ENCODE data around the gene GMPS. TPM values are rescaled to one million over a fixed set of nuclear protein-coding genes. Genes with fewer than 3 reads are reported as not detected.
"Not testable (repeated sequence)": the region's sequence is repeated elsewhere in the genome, so short reads cannot be mapped to it uniquely, and the experiment has no call there.

The GMPS gene
- total RNA-seq, 1 donor from 2014 or later = 25.5 TPM

DNA sequence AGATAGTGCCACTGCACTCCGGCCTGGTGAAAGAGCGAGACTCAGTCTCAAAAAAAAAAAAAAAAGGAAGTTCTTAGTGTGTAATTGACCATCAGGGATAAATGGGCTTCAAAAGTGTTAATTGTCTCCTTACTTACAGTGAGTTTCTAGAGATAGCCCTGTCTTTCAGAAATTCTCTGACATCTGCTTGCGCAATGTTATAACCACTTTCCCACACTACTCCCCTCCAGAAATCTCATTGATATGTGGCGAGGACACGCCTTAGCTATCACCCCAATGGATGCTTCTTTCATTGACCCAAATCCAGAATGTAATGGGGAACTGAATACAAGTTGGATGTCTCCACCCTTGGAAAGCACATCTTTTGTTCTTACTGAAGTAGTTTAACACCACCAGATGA, 70.9 kb downstream of the GMPS start:
- DNase-seq (ENCODE audit: low read depth, low spot score) = no peak

DNA sequence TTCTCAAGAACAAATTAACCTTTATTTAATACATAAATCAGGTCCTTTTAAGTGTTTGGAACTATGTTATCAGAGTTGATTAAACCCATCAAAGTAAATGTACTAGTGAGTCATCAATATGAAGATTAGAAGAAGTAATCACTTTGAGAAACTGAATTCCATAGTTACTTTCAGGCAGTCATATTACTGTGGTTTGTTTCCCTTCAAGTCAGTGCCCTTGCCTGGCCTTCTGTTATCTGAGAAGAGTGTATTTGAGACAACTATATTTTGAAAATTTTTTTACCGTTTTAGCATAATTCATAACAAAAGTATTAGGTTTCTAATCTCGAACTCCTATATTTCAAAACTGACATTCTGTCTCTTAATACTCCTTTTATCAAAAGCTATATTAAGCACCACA, 73.6 kb downstream of the GMPS start:
- DNase-seq (ENCODE audit: low read depth, low spot score) = no peak

DNA sequence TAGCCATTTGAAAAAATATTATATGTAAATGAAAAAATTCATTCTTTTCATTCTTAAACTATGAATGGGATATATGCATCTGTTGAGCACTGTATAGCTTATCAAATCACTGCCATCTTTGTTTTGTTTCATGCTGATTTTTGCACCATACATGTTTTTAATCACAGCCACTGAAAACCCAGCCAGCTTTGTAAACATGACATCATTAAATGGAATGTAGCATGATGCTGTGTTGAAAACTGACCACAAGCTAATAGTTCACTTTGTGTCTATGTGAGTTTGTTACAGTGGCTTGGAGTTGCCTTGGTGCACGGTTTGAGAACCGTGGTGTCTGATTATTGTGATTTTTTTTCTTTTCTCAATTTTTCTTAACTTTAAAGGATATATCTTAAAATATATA, 75.7 kb downstream of the GMPS start:
- DNase-seq (ENCODE audit: low read depth, low spot score) = no peak

DNA sequence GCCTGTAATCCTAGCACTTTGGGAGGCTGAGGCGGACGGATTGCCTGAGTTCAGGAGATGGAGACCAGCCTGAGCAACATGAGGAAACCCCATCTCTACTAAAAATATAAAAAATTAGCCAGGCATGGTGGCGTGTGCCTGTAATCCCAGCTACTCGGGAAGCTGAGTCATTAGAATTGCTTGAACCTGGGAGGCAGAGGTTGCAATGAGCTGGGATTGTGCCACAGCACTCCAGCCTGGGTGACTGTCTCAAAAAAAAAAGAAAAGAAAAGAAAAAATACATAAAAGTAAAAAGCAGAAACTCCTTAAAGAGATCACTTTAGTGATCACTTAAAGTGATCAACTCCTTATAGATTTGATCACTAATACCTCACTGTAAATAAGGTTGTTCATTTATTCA, 78.0 kb downstream of the GMPS start:
- DNase-seq (ENCODE audit: low read depth, low spot score) = no peak

DNA sequence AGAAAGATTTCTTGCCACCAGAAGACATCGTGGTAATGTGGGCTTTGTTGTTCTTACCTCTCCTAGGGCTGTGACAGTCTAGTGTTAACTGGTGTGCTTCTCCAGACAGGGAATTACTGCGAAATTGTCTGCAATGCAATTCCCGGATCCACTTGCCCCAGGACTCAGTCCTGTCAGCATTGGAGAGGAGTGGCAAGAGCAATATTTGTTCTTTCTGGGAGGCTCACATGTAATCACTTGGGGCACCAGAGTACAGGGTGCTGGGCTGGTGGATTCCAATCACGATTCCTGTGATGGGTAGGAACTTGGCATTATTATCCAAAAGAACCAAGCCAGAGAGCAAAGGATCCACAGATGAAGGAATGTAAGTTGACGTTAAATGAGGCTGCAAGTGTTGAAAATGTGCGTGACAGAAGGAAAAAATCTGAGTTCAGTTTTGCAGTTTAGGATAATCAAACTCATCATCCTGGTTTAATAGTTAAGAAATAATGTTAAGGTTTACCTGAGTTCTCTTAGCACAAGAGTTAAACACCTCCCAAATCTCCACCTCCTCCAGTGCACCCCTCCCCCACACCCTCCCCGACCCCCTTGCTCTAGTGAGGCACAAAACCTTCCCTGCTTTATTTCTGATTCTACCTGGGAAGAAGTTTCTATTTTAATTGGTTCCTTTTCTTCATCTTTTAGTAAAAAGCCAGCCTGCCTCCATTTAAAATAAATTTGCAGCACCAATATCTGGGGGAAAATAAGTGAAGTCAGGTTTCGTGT, 79.2 kb downstream of the GMPS start:
- no peak for DNase-seq (ENCODE audit: low read depth, low spot score)

DNA sequence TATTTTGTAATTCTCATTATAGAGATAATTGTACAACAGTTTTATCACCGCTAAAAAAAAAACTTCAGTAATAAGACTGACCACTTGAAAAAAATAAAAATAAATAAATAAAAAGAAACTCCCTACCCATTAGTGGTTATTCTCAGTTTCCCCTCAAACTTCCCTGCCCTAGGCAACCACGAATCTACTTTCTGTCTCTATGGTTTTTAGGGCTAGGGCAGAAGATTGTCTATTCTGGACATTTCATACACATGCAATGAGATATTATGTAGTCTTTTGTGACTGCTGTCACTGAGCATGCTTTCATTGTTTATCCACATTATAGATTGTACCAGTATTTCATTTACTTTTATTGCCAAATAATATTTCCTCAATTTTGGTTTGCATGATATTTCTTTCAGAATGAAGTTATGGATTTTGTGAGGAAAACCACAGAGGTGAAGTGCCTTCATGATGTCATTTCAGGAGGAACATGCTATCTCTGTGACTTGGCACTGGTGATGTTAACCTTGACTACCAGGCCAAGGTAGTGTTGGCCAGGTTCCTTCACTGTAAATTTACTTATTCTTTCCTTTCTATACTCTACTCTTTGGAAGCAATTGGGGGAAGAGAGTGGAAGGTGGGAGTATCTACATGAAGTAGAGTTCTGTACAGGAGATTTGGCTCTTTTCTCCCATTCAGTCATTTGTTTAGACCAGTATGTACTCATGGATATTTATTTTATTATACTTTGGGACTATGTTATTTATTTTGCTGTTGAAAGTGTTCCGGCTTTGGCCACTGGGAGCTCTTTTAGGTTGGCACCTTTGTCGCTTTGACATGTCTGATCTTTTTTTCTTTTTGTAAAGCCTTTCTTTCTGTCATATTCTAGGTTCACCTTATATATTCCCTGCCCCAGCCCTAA, 86.3 kb downstream of the GMPS start:
- no peak for DNase-seq (ENCODE audit: low read depth, low spot score)

DNA sequence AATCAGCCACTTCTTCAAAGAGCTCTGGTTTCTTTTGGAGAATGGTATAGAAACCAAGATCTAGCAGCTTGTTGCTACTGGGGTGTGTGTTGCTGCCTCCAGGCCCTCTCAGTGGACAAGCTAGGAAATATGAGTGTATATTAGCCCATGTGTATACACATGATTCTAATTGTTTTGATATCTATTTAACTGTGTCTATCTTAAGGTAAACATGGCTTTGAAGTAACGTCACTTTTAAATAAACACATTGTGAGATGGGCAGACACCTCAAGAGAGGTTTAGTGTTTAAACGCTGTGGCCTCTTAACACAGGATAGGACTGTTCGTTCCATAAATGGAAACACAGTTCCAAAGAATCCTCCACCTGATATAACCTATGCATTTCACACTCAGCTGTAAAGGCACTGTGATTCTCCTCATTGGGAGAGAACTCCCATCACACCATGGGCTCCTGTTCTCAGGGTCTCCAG, 87.0 kb downstream of the GMPS start:
- no peak for DNase-seq (ENCODE audit: low read depth, low spot score)

DNA sequence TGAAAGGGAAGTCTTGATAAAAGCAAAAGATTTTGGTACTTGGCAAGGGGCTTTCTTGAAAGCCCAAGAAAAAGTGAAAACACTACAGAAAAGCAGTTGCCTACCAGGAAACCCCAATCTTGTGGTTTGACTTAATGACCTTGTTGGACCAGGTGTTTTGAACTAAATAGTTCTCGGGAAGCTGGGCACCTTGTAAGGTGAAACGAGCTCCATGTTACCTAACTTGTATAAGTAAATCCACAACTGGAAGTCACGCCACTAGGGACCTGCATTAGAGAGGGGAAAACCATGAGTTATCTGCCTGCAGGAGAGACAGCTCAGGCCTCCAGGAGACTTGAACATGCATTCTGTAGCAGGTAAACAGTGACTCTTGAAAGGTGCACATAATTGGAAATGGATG, 88.2 kb downstream of the GMPS start:
- DNase-seq (ENCODE audit: low read depth, low spot score) = no peak

DNA sequence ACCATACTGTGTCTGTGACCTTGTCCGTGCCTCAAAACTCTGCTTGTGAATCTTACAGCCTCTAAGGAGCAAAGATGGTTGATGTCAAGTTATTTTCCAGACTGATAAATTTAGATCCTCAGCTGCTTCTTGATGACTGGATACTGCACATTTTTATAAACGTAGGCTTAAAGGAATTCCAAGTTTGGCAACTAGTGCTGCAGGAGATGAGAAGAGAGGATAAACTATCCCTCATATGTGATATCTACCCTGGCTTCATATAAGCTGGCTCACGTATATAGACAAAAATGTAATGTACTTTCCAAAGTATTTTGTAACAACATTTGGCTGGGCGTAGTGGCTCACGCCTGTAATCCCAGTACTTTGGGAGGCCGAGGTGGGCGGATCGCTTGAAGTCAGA, 89.6 kb downstream of the GMPS start:
- no peak for DNase-seq (ENCODE audit: low read depth, low spot score)

DNA sequence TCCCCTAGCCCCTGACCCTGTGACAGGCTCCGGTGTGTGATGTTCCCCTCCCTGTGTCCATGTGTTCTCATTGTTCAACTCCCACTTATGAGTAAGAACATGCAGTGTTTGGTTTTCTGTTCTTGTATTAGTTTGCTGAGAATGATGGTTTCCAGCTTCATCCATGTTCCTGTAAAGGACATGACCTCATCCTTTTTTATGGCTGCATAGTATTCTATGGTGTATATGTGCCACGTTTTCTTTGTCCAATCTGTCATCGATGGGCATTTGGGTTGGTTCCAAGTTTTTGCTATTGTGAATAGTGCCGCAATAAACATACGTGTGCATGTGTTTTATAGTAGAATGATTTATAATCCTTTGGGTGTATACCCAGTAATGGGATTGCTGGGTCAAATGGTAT, 90.6 kb downstream of the GMPS start:
- not testable (repeated sequence) for DNase-seq (ENCODE audit: low read depth, low spot score)

DNA sequence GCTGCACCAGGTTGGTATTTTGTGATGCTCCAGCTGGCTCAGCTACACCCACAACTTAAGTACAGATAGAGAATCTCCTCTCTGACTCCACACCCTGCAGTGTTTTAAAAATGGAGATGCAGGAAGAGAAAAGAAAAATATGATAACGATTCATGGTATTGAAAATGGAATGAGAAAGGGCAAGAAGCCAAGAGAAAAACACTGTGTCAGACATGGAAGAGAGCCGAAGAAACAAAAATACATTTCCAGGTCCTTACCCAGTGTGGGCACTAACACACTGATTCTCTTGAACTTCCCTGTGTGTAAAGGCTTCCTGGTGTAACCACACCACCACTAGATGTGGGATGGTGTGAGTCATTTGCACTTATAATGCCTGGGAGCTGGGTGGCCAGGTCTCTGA, 93.1 kb downstream of the GMPS start:
- DNase-seq (ENCODE audit: low read depth, low spot score) = no peak

DNA sequence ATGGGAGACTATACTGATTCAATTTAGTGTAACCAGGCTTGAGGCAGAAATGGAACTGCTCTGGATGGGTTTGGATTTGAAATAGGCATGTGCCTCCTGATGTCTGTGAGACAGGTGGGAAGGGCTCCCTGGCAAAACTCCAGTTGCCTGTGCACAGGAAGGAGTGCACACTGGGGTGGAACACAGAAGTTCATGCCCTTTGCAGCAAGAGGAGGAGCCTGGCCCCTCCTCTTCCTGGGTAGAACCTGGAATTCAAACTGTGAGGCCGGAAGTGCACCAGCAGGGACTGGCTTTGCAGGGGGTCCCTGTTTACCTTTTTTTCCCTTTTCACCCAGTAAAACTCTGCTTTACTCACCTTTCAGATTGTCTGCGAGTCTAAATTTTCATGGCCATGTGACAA, 99.9 kb downstream of the GMPS start:
- no peak for DNase-seq (ENCODE audit: low read depth, low spot score)

DNA sequence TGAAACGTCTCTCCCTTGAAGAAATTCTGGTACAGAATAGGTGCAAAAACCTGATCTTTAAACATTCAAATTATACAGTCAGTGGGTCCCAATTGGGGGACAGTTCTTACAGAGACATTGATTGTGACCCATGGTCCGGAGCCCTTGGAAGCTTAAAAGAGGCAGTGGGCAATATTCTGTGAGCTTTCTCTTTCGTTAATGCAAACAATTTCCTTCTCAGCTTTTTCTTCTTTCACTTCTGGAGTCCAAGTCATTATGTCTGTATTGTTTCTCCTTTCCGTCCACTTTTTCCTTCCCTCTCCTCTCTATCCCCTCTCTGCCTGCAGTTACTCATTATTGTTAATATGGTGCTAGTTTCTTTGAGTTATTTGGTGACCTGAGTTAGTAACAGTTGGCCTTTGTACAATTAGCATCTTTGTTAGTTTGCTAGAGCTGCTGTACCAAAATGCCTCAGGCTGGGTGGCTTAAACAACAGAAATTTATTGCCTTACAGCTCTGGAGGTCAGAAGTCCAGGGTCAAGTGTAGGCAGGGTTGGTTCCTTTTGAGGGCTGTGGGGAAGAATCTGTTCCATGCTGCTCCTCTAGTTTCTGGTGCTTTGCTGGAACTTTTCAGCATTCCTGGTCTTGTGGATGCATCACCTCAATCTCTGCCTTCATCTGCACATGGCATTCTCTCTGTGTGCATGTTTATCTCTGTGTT, 102.6 kb downstream of the GMPS start:
- DNase-seq (ENCODE audit: low read depth, low spot score) = no peak

DNA sequence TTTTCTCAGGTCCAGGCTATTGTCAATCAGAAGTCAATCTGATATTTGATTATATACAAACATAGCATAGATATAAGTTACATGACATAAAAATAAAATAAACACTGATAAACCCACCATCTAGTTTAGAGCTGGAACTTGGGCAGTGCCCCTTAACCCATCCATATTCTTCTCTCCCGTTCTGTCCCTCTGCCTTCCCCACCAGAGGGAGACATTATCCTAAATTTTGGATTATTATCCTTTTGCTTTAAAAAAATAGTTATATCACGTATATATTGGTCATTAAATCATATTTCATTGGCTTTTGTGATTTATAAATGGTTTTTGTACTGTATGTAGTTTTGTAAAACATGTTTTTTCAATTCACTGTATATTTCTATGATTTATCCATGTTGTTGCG, 107.9 kb downstream of the GMPS start:
- no peak for DNase-seq (ENCODE audit: low read depth, low spot score)

DNA sequence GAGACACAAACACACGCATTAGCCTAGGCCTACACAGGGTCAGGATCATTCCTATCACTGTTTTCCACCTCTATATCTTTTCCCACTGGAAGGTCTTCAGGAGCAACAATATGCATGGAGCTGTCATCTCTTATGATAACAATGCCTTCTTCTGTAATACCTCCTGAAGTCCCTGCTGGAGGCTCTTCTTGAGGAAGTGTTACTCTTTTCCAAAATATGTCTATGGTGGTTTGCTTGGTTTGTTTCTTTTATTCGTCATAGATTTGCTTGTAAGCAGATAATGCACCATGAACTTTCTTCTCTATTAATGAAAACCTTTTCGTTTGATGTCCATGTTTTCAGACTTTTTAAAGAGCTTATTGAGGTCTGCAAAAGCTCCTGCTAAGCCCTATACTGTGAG, 109.3 kb downstream of the GMPS start:
- DNase-seq (ENCODE audit: low read depth, low spot score) = no peak

DNA sequence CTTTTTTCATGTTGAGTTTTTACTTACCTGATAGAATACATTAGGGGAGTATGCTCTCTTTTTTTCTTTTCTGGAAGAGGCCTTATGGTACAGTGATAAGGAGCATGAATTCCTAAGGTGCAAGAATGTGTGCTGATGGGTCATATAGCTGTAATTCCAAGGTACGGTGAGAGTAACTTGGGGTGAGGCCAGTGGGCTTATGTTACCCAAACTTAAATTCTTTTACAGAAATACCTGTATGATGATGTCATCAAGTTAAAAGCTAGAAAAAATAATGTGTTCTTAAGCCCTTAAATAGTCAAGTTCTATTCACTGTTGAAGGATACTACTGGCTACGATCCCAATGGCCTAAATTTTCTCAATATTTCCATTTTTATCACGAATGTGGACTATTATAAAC, 111.2 kb downstream of the GMPS start:
- no peak for DNase-seq (ENCODE audit: low read depth, low spot score)

DNA sequence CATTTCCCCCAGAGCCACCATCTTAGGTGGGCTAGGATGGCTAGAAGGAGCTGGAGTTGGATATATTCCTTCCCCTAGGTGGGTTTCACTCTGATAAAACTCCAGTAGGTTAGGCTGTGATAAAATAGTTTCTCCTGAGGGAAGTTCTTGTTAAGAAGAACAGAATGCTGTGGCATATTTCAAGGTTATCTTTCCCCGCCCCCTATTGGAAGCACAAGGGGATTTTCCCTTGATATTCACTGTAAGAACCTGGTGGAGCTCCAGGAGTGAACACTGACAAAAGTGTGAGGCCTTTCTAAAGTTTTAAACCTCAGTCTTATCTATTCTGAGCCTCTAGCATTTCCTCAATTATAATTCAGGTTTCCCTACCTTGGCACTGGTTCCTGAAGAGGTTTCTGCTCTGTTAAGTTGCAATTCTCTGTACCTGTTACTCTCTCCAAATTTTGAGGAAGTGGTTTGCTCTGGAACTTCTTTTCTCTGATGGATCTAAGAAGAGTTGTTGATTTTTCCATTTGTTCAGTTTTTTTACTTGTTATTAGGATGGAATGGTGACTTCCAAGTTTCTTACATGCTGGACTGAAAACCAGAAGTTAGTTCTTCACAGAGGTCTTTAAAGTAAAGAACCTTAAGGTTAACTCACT, 113.5 kb downstream of the GMPS start:
- DNase-seq (ENCODE audit: low read depth, low spot score) = no peak

DNA sequence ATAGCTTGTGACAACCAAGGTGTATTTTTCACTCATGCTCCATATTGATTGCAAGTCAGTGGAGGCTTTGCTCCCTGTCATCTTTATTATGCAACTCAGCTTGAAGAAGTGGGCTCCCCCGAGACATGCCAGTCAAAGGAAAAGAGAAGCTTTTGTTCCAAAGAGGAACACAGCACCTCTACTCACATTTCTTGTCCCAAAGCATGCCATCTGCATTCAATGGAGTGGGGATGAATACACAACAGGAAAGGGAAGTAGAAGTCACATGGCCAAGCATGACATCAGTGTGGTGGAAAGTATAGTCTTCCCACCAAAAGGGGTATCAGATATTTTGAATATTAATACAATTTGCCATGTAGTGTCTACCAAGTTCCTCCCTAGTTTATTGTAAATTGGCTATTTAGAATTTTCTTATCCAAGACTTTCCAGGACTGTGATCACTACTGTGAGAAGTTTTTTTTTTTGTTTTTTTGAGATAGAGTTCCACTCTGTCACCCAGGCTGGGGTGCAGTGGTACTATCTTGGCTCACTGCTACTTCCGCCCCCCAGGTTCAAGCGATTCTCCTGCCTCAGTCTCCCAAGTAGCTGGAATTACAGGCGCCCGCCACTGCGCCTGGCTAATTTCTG, 114.5 kb downstream of the GMPS start:
- no peak for DNase-seq (ENCODE audit: low read depth, low spot score)

DNA sequence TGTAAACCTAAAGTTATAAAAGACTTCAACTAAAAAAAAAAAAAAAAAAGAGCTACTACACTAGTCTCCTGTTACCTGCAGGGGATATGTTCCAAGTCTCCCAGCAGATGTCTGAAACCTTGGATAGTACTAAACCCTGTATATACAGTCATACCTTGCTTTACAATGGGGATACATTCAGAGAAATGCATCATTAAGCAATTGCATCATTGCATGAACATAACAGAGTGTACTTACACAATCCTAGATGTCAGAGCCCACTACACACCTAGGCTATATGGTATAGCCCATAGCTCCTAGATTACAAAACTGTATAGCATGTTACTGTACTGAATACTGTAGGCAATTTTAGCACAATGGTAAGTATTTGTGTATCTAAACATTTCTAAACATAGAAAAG, 119.1 kb downstream of the GMPS start:
- DNase-seq (ENCODE audit: low read depth, low spot score) = no peak

DNA sequence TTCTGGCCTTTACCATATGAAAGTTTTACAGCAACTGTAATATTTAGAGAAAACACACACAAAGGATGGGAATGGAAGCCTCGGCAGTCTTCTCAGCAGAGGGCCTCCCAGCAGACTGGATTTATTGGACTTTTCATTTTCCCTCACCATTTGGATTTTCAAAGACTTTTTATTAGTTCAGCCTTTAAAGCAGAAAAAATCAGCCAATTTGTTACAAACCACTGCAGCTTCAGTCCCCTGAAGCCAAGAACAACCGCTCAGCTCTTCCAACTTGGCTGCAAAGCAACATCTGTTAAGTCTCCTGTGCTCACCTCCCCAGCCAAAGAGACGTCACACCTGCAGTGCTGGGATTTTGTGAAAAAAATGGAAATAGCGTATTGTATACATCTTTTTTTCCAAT, 120.8 kb downstream of the GMPS start:
- no peak for DNase-seq (ENCODE audit: low read depth, low spot score)

DNA sequence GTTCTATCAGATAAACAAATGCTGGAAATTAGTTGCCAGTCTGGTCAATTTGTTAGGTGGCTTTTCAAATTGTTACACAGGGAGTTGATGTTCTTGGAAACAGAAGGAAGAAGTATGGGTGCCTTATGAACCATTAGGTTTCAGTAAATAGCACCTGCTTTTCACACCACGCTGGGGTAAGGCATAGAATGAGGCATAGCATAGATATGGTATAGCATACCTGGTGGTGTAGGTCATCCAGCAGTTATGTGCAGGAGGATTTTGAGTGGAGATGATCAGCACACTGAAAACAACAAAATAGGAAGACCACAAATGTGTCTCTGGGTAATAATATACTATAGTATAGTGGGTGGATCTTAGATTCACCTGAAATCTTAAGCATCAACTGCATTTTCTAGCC, 121.4 kb downstream of the GMPS start:
- DNase-seq (ENCODE audit: low read depth, low spot score) = no peak

Measured in pulmonary artery endothelial cell (primary cell).